Ascending aorta (tissue), 2 donors: ENCODE measurements around the gene RALGPS1. TPM values are rescaled to one million over a fixed set of nuclear protein-coding genes. Genes with fewer than 3 reads are reported as not detected.

Source experiments
- DNase-seq, 2 donors: peaks; one replicate each; pipeline ENCODE4 v3.0.0-alpha.2; 2019; ENCODE audit warnings: low spot score in 2 of 2
- H3K27ac ChIP-seq, 2 donors: fragments of 200-600 bp; sonication (generic); one replicate each; pipeline ENCODE4 v1.5.1; 2016 to 2017; ENCODE audit warnings: mild to moderate bottlenecking in 1 of 2
- H3K27me3 ChIP-seq: fragments of 200-600 bp; sonication (generic); one replicate; pipeline ENCODE4 v1.5.1; 2017
- H3K36me3 ChIP-seq, 2 donors: fragments of 200-600 bp; sonication (generic); one replicate each; pipeline ENCODE4 v1.5.1; 2016
- H3K4me1 ChIP-seq, 2 donors: fragments of 200-600 bp; sonication (generic); one replicate each; pipeline ENCODE4 v1.5.1; 2016 to 2017; ENCODE audit warnings: mild to moderate bottlenecking in 1 of 2
- H3K4me3 ChIP-seq, 2 donors: fragments of 200-600 bp; sonication (generic); one replicate each; pipeline ENCODE4 v1.5.1; 2016 to 2017; ENCODE audit warnings: mild to moderate bottlenecking in 1 of 2
- H3K9me3 ChIP-seq, 2 donors: fragments of 200-600 bp; sonication (generic); one replicate each; pipeline ENCODE4 v1.5.1; 2016
- intact Hi-C: fragments of 100-400 bp; cut with DNase I; formaldehyde crosslinking; loops from one replicate; pipeline ENCODE4 v1.15.1; 2023
- total RNA-seq: library from RNA; depleted of rRNA; stranded (reverse); fragments of >200 nt; gene quantifications from one replicate; pipeline ENCODE4 v1.1.0, GENCODE V29; 2016
- TF ChIP-seq, protein P1 (sequence below), 3 experiments: fragments of 200-600 bp in 2 of 3; fragments of 450-650 bp in 1 of 3; sonication (generic) in 2 of 3; IDR thresholded peaks; one replicate each; pipeline ENCODE4 v1.5.1; 2016 to 2019; ENCODE audit warnings: antibody characterized with exemption in 3 of 3, mild to moderate bottlenecking in 1 of 3, moderate library complexity in 1 of 3

Gene RALGPS1
- total RNA-seq, 1 donor from 2014 or later: 9.8 TPM

DNA sequence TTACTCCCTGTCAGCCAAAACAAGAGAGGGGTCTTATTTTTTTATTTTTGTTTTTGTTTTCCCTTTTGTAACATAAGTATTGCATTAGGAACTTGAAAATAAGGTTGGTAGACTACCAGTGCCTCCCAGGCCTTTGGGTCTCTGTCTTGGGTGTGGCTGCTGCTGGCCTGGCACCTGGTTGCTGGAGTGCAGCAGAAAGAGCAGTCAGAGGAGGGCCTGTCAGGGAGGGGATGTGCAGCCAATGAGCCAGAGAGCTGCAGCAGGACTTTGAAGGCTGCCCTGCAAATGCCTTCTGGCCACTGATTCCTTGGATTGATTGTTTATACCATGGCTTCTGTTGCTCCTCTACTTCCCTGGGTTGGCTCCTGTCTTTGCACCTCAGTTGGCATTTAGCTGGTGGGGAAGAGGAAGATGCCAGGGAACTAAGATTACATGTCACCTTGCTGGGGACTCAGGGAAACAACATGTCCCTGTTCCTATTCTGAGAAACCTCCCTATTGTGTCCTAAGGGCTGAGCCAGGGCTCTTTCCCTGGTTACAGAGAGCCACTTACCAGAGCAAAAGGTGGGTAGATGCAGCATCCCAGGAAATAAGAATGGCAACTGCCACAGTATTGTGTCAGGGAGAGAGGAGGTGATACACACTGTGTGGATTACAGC, 141.3 kb downstream of the RALGPS1 start:
- no peak for DNase-seq
- no peak overlapping the region for H3K27ac ChIP-seq
- peaks cover 0 to 12% of the 10 kb centered on the region in 2 donors for H3K4me1 ChIP-seq
- no peaks in the 10 kb centered on the region for H3K9me3 ChIP-seq
- TF ChIP-seq, protein P1, sequence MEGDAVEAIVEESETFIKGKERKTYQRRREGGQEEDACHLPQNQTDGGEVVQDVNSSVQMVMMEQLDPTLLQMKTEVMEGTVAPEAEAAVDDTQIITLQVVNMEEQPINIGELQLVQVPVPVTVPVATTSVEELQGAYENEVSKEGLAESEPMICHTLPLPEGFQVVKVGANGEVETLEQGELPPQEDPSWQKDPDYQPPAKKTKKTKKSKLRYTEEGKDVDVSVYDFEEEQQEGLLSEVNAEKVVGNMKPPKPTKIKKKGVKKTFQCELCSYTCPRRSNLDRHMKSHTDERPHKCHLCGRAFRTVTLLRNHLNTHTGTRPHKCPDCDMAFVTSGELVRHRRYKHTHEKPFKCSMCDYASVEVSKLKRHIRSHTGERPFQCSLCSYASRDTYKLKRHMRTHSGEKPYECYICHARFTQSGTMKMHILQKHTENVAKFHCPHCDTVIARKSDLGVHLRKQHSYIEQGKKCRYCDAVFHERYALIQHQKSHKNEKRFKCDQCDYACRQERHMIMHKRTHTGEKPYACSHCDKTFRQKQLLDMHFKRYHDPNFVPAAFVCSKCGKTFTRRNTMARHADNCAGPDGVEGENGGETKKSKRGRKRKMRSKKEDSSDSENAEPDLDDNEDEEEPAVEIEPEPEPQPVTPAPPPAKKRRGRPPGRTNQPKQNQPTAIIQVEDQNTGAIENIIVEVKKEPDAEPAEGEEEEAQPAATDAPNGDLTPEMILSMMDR (IDR thresholded peaks at IDR 0.05): no peak
- H3K27me3 ChIP-seq: no peaks in the 10 kb centered on the region
- no peak overlapping the region for H3K4me3 ChIP-seq
- intact Hi-C loops: no loop called here
- H3K36me3 ChIP-seq: no peaks in the 10 kb centered on the region

DNA sequence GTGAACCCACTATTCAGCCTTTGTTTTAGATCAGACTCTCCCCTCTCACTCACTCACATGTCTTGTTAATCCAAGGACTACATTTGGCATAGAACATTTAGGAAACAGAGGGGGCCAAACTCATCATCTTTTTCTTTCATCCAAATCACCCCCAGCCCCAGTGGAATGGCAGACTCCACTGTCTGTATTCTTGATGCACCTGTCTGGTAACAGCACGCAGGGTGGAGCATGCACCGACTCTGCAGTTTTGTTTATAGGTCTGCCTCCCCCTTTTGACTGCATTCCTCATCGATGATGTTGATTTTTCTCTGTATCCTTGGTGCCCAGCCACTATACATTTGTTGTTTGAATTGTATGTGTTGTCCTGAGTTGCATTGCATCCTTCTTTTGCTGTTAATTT, 141.9 kb downstream of the RALGPS1 start:
- Histone ChIP-seq H3K36me3 (no peaks in the 10 kb centered on the region), H3K4me3 (no peak overlapping the region), H3K27ac (no peak overlapping the region), H3K4me1 (peaks cover 0 to 12% of the 10 kb centered on the region in 2 donors), H3K9me3 (no peaks in the 10 kb centered on the region), H3K27me3 (no peaks in the 10 kb centered on the region)
- TF ChIP-seq, protein P1 (IDR thresholded peaks at IDR 0.05): no peak
- DNase-seq: no peak
- intact Hi-C loops: no loop called here

DNA sequence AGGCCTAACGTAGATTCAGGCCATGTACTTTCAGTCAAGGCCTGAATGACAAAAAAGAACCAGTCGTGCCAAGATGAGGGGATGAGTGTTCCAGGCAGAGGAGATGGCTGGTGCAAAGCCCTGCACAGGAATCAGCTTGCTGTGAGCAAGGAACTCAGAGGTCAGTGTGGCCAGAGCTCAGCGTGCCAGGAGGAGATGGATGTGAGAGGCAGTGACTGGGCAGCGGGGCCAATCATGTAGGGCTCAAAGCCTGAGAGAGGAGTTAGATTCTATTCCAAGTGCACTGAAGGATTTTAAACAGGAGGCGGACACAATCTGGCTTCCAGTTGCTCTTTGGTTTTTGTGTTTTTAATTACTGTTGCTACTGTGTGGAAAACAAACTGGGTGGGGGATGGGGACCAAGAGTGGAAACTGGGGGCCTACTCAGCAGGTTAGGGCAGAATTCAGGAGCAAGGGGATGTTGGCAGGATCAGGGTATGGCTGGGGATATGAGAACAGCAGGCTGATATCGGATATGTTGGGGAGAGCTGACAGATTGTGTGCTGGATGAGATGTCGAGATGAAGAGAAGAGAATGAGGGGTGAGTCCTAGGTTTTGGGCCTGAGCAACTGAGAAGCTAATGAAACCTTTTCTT, 143.5 kb downstream of the RALGPS1 start:
- Histone ChIP-seq H3K27ac (peak overlapping the region; percentile 13 to 31), H3K36me3 (no peaks in the 10 kb centered on the region), H3K27me3 (no peaks in the 10 kb centered on the region), H3K4me3 (no peak overlapping the region), H3K4me1 (peaks cover 0 to 10% of the 10 kb centered on the region in 2 donors), H3K9me3 (no peaks in the 10 kb centered on the region)
- TF ChIP-seq, protein P1 (IDR thresholded peaks at IDR 0.05): no peak
- DNase-seq: peak in 1 of 2 donors; percentile 65
- intact Hi-C loops: no loop called here

DNA sequence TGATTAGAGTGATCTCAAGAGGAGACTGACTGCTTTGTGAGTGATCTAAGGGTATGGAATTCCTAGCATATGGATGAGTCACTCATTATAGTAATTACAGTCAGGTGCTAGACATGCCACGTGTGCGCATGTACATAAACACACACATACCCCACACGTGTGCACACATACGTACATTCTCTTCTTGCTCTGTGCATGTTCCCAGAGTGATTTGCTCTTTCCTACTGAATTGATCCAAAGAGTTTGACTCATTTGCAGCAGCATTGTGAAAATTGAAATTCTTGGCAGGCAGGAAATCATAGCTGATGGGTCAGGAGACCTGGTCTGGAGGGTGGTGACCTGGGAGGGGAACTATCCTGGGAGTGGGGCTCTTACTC, 144.1 kb downstream of the RALGPS1 start:
- TF ChIP-seq, protein P1 (IDR thresholded peaks at IDR 0.05): no peak
- intact Hi-C loops: no loop called here
- no peak overlapping the region for H3K27ac ChIP-seq
- no peak overlapping the region for H3K4me3 ChIP-seq
- H3K4me1 ChIP-seq: peaks cover 0 to 6% of the 10 kb centered on the region in 2 donors
- H3K9me3 ChIP-seq: no peaks in the 10 kb centered on the region
- H3K27me3 ChIP-seq: no peaks in the 10 kb centered on the region
- H3K36me3 ChIP-seq: no peaks in the 10 kb centered on the region
- DNase-seq: peak in 1 of 2 donors; percentile 39

DNA sequence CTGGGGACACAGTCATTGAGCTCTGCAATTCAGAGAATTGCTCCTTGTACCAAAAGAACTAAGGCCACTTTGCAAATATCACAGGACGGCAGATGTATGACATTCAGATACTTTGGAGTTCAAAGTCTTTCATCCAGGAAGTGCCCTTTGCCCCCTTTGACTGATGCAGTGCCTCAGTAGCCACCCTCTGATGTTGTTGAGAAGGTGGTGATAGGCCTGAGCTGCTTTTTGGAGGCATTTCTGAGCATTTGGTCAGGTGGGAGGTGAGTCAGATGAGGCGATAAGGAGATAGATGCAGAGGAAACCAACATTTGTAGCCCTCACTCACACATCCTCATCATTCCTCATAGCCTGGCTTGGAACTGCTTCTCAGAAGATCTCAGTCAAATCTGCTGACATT, 144.4 kb downstream of the RALGPS1 start:
- peaks cover 0 to 3% of the 10 kb centered on the region in 2 donors for H3K4me1 ChIP-seq
- H3K4me3 ChIP-seq: no peak overlapping the region
- no peak for DNase-seq
- no peaks in the 10 kb centered on the region for H3K27me3 ChIP-seq
- TF ChIP-seq, protein P1 (IDR thresholded peaks at IDR 0.05): no peak
- no peaks in the 10 kb centered on the region for H3K9me3 ChIP-seq
- no peaks in the 10 kb centered on the region for H3K36me3 ChIP-seq
- no peak overlapping the region for H3K27ac ChIP-seq
- intact Hi-C loops: no loop called here
